Neural progenitor cell (in vitro differentiated cells): ENCODE measurements around the gene SERPINB3.
"Not testable (repeated sequence)": the region's sequence is repeated elsewhere in the genome, so short reads cannot be mapped to it uniquely, and the experiment has no call there.

Experiments used
- EZH2 ChIP-seq: fragments of 200-600 bp; sonication (generic); IDR thresholded peaks from 2 replicates; pipeline ENCODE4 v1.6.1; 2017; ENCODE audit warnings: antibody characterized with exemption, mild to moderate bottlenecking, moderate library complexity
- EZH2phosphoT487 ChIP-seq: fragments of 200-600 bp; sonication (generic); IDR thresholded peaks from 2 replicates; pipeline ENCODE4 v1.6.1; 2017; ENCODE audit warnings: antibody characterized with exemption
- TF ChIP-seq, protein P1 (sequence below): fragments of 200-600 bp; sonication (generic); IDR thresholded peaks from 2 replicates; pipeline ENCODE4 v1.5.1; 2017; ENCODE audit warnings: antibody characterized with exemption, mild to moderate bottlenecking

DNA sequence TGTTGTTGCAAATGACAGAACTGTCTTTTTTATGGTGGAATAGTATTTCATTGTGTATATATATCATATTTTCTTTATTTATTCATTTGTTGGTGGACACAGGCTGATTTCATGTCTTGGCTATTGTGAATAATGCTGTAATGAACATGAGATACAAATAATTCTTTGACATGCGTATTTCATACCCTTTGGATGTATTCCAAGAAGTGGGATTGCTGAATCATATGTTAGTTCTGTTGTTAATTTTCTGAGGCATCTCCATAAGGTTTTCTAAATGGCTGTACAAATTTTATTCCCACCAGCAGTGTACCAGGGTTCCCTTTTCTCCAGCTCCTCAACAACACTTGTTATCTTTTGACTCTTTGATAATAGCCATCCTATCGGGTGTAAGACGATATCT lies 11.4 kb downstream of the SERPINB3 start:
- TF ChIP-seq, protein P1, sequence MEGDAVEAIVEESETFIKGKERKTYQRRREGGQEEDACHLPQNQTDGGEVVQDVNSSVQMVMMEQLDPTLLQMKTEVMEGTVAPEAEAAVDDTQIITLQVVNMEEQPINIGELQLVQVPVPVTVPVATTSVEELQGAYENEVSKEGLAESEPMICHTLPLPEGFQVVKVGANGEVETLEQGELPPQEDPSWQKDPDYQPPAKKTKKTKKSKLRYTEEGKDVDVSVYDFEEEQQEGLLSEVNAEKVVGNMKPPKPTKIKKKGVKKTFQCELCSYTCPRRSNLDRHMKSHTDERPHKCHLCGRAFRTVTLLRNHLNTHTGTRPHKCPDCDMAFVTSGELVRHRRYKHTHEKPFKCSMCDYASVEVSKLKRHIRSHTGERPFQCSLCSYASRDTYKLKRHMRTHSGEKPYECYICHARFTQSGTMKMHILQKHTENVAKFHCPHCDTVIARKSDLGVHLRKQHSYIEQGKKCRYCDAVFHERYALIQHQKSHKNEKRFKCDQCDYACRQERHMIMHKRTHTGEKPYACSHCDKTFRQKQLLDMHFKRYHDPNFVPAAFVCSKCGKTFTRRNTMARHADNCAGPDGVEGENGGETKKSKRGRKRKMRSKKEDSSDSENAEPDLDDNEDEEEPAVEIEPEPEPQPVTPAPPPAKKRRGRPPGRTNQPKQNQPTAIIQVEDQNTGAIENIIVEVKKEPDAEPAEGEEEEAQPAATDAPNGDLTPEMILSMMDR, result not testable (repeated sequence)
- not testable (repeated sequence) for TF ChIP-seq EZH2, EZH2phosphoT487
